Activated T-helper 1 cell treated with Interleukin-2 at 50 U/mL for 16 hours (primary cell): ENCODE results near the gene VMA21.

ENCODE experiments used
- DNase-seq: peaks from one replicate; pipeline ENCODE4 v3.0.0-alpha.2; 2020; ENCODE audit warnings: low read depth

The VMA21 gene

GRCh38 chrX:151396825-151397740 lies at the start of gene VMA21:
TSS of gene VMA21 (plus strand) at chrX:151397206. CDS start at chrX:151397309, 103 bp downstream.
- DNase-seq, result peak; percentile 68

GRCh38 chrX:151359341-151359740 lies 37.7 kb upstream of the VMA21 start:
- no peak for DNase-seq

GRCh38 chrX:151359931-151360871 lies 36.8 kb upstream of the VMA21 start:
- DNase-seq, result no peak

GRCh38 chrX:151363316-151363715 lies 33.7 kb upstream of the VMA21 start:
- DNase-seq, result no peak

GRCh38 chrX:151365579-151365978 lies 31.4 kb upstream of the VMA21 start:
- DNase-seq, result no peak

- no peak for DNase-seq
Observed at GRCh38 chrX:151370906-151371305, 26.1 kb upstream of the VMA21 start.

- no peak for DNase-seq
Observed at GRCh38 chrX:151384807-151385206, 12.2 kb upstream of the VMA21 start.

- DNase-seq, result no peak
Observed at GRCh38 chrX:151386838-151387459, 10.1 kb upstream of the VMA21 start.

GRCh38 chrX:151391722-151392121 lies 5.3 kb upstream of the VMA21 start:
- DNase-seq, result no peak

- DNase-seq, result no peak
Observed at GRCh38 chrX:151393514-151393913, 3.5 kb upstream of the VMA21 start.

- no peak for DNase-seq
Observed at GRCh38 chrX:151396042-151396824, 773 bp upstream of the VMA21 start.

GRCh38 chrX:151397741-151398070 lies 700 bp downstream of the VMA21 start:
- DNase-seq, result no peak

GRCh38 chrX:151398346-151398745 lies 1.3 kb downstream of the VMA21 start:
- no peak for DNase-seq

GRCh38 chrX:151402719-151403390 lies 5.8 kb downstream of the VMA21 start:
- DNase-seq, result no peak

GRCh38 chrX:151416579-151416978 lies 19.6 kb downstream of the VMA21 start:
- no peak for DNase-seq

- DNase-seq, result no peak
Observed at GRCh38 chrX:151419782-151420181, 22.8 kb downstream of the VMA21 start.

GRCh38 chrX:151424505-151424904 lies 27.5 kb downstream of the VMA21 start:
- no peak for DNase-seq

- DNase-seq, result no peak
Observed at GRCh38 chrX:151448509-151448908, 51.5 kb downstream of the VMA21 start.

GRCh38 chrX:151458824-151459223 lies 61.8 kb downstream of the VMA21 start:
- no peak for DNase-seq
